HepG2 (cell line): ENCODE data around the gene TAS2R60. TPM values are rescaled to one million over a fixed set of nuclear protein-coding genes. Genes with fewer than 3 reads are reported as not detected.

Experiments used
- HOXA7 ChIP-seq: sonication (generic); formaldehyde crosslinking; IDR thresholded peaks from 2 replicates; pipeline ENCODE4 v1.8.1; 2022; ENCODE audit warnings: mild to moderate bottlenecking, missing genetic modification reagents, moderate library complexity
- SP140L ChIP-seq: sonication (generic); formaldehyde crosslinking; IDR thresholded peaks from 2 replicates; pipeline ENCODE4 v1.4.0; 2020; ENCODE audit warnings: missing genetic modification reagents, borderline replicate concordance
- TOE1 ChIP-seq: sonication (generic); formaldehyde crosslinking; IDR thresholded peaks from 2 replicates; pipeline ENCODE4 v1.4.0; 2020; ENCODE audit warnings: mild to moderate bottlenecking, missing genetic modification reagents
- ZNF530 ChIP-seq: sonication (generic); formaldehyde crosslinking; IDR thresholded peaks from 2 replicates; pipeline ENCODE4 v1.5.0; 2020; ENCODE audit warnings: low read depth, mild to moderate bottlenecking, missing genetic modification reagents
- ZNF747 ChIP-seq: sonication (generic); formaldehyde crosslinking; IDR thresholded peaks from 2 replicates; pipeline ENCODE4 v1.8.1; 2023; ENCODE audit warnings: missing genetic modification reagents, mild to moderate bottlenecking, borderline replicate concordance
- polyA plus RNA-seq, 8 experiments: library from polyadenylated mRNA; depleted of rRNA in 3 of 8; stranded (reverse) in 7 of 8; unstranded in 1 of 8; fragments of >200 nt; fragmentation: Illumina TruSeq in 4 of 8; extraction: Trizol in 4 of 8; gene quantifications; 2 replicates each; pipeline versions ENCODE4 v1.2.1 to v1.2.3, GENCODE V29; 2011 to 2016; ENCODE audit warnings: low read depth in 4 of 8, missing spikeins in 1 of 8, mixed read lengths in 1 of 8; ENCODE audit not compliant: insufficient read depth in 1 of 8
- total RNA-seq, 5 experiments: library from RNA; depleted of rRNA; stranded (reverse); fragments of >200 nt; fragmentation: Illumina TruSeq; extraction: Trizol; gene quantifications; 2 replicates each; pipeline ENCODE4 v1.2.3, GENCODE V29; 2016; ENCODE audit warnings: low read depth in 1 of 5
- TF ChIP-seq, protein P1 (sequence below): sonication (generic); formaldehyde crosslinking; IDR thresholded peaks from 2 replicates; pipeline ENCODE4 v1.8.0; 2022; ENCODE audit warnings: missing genetic modification reagents, mild to moderate bottlenecking, moderate library complexity, borderline replicate concordance
- TF ChIP-seq, protein P2 (sequence below): sonication (generic); formaldehyde crosslinking; IDR thresholded peaks from 2 replicates; pipeline ENCODE4 v1.5.0; 2020; ENCODE audit warnings: mild to moderate bottlenecking, missing genetic modification reagents, moderate library complexity
- TF ChIP-seq, protein P3 (sequence below): sonication (generic); formaldehyde crosslinking; IDR thresholded peaks from 2 replicates; pipeline ENCODE4 v1.4.0; 2020; ENCODE audit warnings: mild to moderate bottlenecking, missing genetic modification reagents

Gene TAS2R60
- total and polyA plus RNA-seq, 2 of the 13 experiments (the other 11 are each of a cell fraction or from before 2014, with no cell fraction given): not detected

DNA sequence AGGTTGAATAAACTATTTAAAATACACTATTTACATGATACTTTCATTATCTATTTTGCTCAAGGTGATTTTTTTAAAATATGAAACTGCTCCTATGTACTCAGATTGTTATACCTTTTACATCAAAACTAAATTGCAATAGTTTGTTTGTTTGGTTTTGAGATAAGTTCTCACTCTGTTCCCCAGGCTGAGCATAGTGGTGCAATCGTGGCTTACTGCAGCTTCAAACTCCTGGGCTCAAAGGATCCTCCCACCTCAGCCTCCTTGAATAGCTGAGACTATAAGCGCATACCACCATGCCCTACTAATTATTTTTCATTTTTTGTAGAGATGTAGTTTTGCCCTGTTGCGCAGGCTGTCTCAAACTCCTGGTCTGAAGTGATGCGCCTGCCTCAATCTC is 12.7 kb downstream of the TAS2R60 start (continued):
- TF ChIP-seq SP140L (no peak), TOE1 (CRISPR knock-in tag) (no peak), HOXA7 (CRISPR knock-in tag) (no peak), ZNF530 (CRISPR knock-in tag) (no peak), ZNF747 (no peak)
- TF ChIP-seq, protein P1, sequence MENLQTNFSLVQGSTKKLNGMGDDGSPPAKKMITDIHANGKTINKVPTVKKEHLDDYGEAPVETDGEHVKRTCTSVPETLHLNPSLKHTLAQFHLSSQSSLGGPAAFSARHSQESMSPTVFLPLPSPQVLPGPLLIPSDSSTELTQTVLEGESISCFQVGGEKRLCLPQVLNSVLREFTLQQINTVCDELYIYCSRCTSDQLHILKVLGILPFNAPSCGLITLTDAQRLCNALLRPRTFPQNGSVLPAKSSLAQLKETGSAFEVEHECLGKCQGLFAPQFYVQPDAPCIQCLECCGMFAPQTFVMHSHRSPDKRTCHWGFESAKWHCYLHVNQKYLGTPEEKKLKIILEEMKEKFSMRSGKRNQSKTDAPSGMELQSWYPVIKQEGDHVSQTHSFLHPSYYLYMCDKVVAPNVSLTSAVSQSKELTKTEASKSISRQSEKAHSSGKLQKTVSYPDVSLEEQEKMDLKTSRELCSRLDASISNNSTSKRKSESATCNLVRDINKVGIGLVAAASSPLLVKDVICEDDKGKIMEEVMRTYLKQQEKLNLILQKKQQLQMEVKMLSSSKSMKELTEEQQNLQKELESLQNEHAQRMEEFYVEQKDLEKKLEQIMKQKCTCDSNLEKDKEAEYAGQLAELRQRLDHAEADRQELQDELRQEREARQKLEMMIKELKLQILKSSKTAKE (CRISPR knock-in tag): no peak
- TF ChIP-seq, protein P2, sequence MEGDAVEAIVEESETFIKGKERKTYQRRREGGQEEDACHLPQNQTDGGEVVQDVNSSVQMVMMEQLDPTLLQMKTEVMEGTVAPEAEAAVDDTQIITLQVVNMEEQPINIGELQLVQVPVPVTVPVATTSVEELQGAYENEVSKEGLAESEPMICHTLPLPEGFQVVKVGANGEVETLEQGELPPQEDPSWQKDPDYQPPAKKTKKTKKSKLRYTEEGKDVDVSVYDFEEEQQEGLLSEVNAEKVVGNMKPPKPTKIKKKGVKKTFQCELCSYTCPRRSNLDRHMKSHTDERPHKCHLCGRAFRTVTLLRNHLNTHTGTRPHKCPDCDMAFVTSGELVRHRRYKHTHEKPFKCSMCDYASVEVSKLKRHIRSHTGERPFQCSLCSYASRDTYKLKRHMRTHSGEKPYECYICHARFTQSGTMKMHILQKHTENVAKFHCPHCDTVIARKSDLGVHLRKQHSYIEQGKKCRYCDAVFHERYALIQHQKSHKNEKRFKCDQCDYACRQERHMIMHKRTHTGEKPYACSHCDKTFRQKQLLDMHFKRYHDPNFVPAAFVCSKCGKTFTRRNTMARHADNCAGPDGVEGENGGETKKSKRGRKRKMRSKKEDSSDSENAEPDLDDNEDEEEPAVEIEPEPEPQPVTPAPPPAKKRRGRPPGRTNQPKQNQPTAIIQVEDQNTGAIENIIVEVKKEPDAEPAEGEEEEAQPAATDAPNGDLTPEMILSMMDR (CRISPR knock-in tag): no peak
- TF ChIP-seq, protein P3, sequence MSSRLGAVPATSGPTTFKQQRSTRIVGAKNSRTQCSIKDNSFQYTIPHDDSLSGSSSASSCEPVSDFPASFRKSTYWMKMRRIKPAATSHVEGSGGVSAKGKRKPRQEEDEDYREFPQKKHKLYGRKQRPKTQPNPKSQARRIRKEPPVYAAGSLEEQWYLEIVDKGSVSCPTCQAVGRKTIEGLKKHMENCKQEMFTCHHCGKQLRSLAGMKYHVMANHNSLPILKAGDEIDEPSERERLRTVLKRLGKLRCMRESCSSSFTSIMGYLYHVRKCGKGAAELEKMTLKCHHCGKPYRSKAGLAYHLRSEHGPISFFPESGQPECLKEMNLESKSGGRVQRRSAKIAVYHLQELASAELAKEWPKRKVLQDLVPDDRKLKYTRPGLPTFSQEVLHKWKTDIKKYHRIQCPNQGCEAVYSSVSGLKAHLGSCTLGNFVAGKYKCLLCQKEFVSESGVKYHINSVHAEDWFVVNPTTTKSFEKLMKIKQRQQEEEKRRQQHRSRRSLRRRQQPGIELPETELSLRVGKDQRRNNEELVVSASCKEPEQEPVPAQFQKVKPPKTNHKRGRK (CRISPR knock-in tag): no peak
